Activated naive CD4-positive, alpha-beta T cell treated with Interleukin-2 at 50 U/mL for 16 hours (primary cell): Measurements from ENCODE around the gene DOCK10.

ENCODE experiments used
- DNase-seq: peaks from one replicate; pipeline ENCODE4 v3.0.0-alpha.2; 2020

DOCK10 gene

GRCh38 chr2:224909885-224910573, 132.2 kb downstream of the DOCK10 start:
- DNase-seq, result no peak

GRCh38 chr2:224908818-224909217, 133.4 kb downstream of the DOCK10 start:
- no peak for DNase-seq

DNA sequence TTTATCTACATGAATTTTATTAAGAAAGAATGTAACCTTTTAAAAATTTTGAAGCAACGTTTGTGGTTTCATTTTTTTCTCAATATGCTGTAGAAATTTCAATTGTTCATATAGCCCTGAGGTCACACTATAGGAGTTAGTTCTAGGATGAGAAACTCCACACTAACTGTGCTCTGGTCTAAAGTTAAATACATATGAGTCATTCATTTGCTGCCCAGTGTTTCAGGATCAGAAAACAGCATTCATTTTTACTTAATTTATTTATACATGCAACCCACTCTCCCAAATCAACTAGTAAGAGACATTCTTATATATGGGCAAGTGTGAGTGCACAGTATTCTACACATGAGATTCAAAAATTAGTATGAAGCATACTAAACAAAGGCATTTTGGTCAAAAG, 137.9 kb downstream of the DOCK10 start:
- DNase-seq, result no peak

DNA sequence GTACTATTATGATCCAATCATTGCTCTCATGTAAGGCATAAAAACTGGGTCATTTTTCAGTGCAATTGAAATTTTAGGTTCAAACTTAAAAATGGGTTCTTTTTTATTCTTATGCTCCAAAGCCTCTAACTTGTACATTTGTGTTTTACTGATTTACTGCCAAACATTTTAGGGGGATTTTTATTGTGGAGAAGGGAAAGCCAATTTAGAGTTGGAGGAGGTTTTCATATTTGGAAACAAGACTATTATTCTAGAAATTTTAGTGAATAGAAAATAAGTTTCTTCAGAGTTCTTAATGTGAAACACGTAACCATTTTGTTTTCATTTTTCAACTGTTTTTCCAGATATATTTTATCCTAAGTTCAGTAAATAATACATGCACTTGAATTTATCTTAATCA, 138.6 kb downstream of the DOCK10 start:
- no peak for DNase-seq

DNA sequence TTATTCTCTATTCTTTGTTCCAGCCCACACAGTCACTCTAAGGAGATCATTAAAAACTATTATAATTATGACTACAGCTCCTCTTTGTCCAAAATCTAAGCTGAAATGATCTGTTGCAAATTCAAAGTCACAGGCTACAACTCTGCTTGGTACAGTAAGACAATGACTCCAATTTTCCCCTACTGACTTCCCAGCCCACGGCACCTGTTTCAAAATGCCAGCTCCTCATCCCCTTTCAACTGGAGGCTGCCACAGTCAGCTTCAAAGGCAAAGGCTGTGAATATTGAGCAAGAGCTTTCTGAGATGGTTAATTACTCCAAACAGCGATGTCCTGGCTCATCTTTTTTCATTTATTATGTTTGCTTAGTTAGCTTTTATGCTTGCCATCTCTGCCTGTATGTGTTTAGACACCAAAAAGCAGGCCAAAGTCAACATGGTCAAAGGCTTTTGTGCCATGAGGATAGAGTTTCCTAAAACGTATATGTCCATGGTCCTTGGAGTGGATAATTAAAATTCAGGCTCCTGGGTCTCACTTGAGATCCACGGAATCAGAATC, 141.1 kb downstream of the DOCK10 start:
- DNase-seq, result no peak

DNA sequence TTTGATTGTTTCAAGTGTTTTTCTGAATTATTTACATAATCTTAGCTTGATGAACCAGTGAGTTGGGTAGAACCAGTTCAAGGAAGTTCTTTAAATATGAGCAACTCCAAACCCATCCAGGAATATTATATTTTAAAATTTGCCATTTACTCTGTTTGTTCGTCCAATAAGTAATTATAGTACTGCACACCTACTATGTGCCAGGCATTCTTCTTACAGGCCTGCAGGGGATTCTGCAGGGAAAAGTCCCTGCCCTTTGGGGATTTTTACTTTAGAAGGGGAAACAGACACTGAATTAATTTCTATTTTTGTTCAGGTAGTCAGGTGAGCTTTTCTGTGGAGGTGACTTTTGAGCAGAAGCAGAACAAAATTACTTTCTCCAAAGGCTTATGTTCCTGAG, 146.9 kb downstream of the DOCK10 start:
- DNase-seq, result no peak

DNA sequence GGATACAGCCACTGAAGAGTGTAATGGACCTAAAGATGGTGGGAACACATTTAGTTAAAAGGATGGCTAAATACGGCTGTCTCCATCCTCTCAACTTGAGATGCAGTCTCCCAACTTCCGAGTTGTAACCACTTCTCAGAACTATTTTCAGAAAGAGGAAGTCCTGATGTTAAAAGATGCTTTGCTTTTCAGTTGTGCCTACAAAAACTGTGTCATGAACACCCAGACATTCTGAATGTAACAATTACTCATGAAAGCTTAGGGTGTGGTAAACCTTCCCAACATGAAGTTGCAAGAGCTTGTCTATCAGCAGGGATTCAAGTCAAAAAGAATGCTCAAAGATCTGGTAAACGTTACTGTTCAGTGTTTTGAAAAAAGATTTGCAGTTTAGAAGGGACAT, 147.9 kb downstream of the DOCK10 start:
- no peak for DNase-seq

GRCh38 chr2:224893848-224894247, 148.4 kb downstream of the DOCK10 start:
- DNase-seq, result no peak

DNA sequence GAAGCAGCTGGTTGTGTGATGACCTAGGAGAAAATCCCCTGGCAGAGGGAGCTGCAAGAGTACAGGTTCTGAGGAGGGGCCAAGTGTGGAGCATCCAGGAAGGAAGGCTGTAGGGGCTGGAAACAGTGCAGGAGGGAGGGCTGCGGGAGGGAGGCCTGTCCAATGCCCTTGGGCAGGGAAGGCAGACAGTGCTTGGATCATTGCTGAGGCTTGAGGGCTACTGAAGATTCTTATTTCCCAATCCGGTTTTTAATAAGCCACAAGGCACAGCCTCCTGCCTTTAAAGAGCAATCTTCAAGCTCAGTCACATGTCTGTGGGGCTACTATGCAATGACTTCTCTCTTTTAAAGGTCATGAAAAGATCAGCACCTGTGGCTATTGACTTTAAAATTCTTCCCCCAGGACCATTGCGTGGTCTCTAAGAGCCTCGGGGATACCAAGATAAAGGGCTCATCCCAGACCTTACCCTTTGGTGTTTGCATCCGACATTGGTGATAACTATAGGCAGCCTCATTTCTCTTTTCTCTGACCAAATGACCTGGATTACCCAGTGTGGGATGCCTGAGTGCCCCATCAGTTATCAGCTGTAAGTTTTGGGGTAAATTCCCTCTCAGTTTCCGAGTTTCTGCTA, 149.6 kb downstream of the DOCK10 start:
- DNase-seq, result no peak

DNA sequence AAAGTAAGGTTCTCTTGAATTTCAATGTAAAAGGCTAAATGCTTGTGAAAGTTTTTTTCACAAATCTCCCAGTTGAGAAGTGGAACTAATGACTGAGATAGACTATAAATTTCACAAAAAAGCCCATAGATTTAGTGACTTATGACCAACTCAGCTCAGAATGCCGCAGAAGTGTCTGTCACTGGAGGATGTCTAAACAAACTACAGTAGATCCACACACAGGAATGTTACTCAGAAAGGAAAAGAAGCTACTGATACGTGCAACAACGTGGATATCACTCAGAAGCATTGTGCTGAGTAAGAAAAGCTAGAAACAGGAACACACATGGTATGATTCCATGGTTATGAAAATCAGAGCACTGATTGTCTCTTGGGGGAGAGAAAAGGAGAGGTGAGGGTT, 151.9 kb downstream of the DOCK10 start:
- DNase-seq, result no peak

DNA sequence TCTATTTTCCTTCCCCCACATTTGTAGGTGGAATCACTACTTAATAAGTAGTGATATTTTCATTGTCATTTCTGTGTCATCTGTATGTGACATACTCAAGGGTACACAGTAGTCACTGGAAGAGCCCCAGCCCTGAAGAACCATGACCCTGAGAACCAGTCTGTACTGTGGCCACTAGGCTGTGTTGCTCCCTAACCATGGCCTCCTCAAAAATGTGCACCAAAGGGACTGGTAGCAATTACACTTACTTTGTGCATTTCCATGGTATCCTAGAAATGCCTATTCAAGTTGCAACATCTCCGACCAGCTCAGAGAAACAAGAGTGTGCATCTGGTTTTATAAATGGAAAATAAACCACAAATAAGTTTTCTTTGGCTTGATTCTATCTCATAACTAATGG, 155.1 kb downstream of the DOCK10 start:
- DNase-seq, result no peak

- no peak for DNase-seq
Observed at GRCh38 chr2:224885836-224886547, 156.3 kb downstream of the DOCK10 start.

DNA sequence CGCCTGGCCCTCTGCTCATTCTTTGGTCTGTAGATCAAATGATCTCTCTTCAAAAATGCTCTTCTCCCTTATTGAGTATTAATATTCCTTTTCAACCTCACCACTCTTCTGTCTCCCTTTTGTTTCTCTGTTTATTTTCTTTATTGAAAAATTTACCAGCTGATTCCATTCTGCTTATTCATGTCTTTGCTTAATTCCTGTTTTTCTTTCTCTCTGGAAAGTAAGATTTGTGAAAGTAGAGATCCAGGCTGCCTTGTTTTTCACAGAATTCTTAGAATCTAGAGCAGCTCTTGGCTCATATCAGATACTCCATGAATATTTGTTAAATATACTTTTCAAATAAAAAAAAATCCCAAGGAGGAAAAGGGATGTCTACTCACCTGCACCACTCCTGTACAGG, 157.0 kb downstream of the DOCK10 start:
- no peak for DNase-seq

GRCh38 chr2:224884188-224884587, 158.1 kb downstream of the DOCK10 start:
- no peak for DNase-seq

DNA sequence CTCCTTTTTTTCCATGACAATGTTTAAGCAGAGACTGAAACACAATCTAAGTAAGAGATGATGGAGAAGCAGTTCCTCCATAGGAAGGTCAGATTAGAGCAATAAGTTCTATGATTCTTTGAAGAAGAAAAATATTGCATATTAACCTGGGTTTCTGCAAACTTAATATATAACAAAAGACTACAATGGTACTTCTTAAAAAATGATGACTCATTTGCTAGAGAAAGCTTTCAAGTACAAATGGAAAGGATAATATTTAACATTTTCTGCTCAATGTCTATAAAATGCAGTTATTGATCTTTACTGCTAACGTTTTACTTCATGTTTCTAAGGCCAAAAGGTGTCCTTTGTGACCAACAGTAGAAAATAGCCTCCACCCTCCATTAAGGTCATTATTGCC, 158.6 kb downstream of the DOCK10 start:
- no peak for DNase-seq

- no peak for DNase-seq
Observed at GRCh38 chr2:224883172-224883516, 159.1 kb downstream of the DOCK10 start.

DNA sequence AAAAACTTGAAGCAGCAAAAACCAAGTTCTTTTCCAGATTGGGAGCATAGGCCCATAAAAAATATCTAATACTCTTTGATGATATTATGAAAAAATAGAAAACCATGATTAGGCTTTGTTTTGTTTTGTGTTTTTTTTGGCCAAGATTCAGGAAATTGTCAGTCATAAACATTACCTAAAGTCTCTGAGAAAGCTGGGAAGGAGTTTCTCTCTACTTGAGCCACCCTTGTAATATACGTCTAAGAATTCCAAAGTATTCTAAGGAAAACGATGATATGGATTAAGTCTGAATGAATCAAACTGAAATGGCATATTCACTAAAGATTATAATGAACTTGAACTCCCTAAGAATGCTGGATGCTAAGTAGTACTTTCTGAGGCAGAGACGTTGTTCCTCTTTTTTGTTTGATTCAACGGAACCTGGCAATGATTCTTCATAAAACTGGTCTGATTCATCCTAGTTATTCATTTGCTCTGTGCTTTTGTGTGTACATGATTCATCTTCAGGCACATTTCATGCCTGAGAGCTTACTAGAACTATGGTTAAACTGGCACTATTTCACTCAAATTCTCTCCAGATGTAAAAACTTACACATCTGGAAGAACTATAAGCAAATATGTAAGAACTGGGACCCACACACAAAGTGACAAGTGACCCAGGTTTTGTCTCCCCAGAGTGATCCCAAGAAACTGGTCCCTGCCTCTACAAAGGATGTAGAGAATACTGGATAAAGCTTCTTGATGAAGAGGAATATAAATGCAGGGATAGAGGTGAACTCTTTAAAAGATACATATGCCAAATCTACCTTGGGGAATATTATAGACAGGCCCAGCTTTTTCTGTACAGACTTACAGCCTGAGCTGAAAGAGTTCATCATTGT, 159.7 kb downstream of the DOCK10 start:
- DNase-seq, result no peak

DNA sequence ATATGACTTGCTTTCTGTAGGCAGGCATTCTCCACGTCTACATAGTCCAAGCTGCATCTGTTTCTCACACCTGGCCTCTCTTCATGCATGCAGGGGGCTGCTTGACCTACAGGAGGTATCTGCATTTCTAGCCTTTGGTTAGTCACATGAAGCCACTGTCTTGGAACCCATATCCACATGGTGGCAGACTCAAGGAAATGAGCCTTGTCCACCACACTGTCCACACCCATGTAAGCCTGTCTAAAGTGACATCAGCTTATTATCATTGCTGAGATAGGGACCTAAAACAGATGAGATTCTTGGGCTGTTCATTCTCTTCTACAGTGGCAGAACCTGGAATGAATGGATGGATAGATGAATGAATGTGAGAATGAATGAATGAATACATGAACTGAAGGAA, 160.4 kb downstream of the DOCK10 start:
- DNase-seq, result no peak

GRCh38 chr2:224876522-224876921, 165.7 kb downstream of the DOCK10 start:
- no peak for DNase-seq

DNA sequence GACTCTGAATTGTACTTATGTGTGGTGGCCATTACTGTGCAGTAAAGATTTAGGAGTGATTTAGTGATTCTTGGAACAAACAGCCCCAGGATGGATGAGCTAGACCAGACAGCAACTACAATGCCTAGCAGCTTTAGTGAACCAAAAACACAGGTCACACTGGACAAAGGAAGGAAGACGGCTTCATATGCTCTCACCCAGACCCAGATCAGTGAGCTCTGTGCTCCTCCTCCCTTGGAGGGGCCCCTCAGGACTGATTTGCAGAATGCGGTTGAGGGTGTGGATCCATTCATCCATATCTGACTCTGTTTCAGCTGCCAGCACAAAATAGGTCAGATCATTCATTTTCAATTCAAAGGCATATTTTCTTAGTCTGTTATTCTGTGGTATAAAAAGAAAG, 166.4 kb downstream of the DOCK10 start:
- DNase-seq, result no peak

DNA sequence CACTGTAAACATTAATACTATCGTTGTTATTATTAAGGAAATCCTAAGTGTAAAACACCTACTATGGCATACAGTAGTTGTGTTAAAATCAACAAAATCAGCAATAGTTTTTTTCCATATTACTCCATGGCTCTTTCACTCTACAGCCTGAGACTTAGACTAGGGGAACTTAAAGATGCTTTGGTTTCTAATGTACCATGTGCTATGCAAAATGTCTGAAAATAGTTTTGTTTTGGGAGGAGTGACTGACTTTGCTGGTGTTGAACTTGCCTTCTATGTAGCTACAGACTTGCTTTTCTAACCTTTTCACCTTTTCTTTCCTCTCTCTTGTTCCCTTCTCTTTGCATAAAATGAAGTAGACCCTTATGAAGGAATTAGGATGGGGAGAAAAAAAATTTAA, 167.1 kb downstream of the DOCK10 start:
- no peak for DNase-seq

- DNase-seq, result no peak
Observed at GRCh38 chr2:224871813-224872212, 170.5 kb downstream of the DOCK10 start.

DNA sequence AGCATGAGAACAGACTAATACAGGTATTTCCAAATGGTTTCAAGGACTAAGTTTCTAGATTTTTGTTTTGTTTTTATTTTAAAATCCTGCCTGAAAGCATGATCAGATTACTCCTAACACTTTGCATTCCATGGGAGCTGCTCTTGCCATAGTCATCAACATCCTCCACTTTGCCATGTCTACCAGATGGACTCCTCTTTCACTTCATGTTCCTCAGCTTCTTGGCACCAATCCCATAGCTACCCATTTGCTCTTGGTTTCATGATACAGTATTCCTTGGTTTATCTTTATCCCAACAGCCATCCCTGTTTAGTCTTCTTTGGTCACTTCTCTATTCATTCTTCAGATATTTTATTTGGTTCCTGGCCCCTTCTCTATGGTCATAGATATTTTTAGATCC, 171.9 kb downstream of the DOCK10 start:
- no peak for DNase-seq
